ENCODE results near the gene CAMK1D. TPM values are rescaled to one million over a fixed set of nuclear protein-coding genes. Genes with fewer than 3 reads are reported as not detected.

The CAMK1D gene
- total and polyA plus RNA-seq, 2 of the 8 experiments (the other 6 are each of a cell fraction or from before 2014, with no cell fraction given) = 3.5 to 10.6 TPM

DNA sequence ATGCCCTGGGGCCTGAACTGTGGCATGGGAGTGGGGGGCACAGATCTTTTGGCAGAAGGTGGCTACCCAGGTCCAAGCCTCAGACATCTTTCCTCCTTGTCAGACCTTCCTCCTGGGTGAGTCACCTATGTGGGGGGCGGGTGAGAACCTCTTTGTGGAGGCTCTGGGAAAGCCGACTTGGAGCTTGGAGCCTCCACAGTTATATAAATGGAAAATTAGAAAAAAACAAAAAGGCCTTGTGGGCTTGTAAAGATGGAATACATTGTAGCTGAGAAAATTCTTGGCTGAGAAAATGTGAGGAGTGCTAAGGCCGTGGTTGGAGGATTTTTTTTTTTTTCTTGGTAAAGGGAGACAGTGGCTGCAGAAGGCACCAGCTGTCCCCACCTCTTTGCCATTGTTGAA lies 359.7 kb downstream of the CAMK1D start:
- H3K36me3 ChIP-seq (ENCODE audit: control insufficient read depth in 2 of 4, insufficient read depth in 4 of 4, low read length in 3 of 4) = no peaks in the 10 kb centered on the region
- peaks cover 2 to 18% (median 6%) of the 10 kb centered on the region in 4 experiments; a peak in 4 of 7 replicates for H3K4me1 ChIP-seq (replicated peaks in 1 of 4; ENCODE audit: control insufficient read depth in 3 of 4, insufficient read depth in 4 of 4, low read length in 3 of 4)
- WGBS, 2 experiments (ENCODE audit: extremely low coverage in 1 of 2, insufficient coverage in 1 of 2, insufficient read length in 1 of 2, insufficient replicate concordance in 2 of 2, low coverage in 1 of 2, low lambda C conversion rate in 2 of 2, missing lambda C conversion rate in 1 of 2) = 78% methylated on average over 3 of the region's 3 CpGs; no CpG with 5 or more reads in 1 of the 2 experiments
- H2BK12ac ChIP-seq (ENCODE audit: low read depth, low read length) = no peak overlapping the region
- H2BK120ac ChIP-seq (replicated peaks; ENCODE audit: low read depth, low read length) = no peak overlapping the region
- no peak overlapping the region for H3K4me2 ChIP-seq (ENCODE audit: insufficient read depth in 1 of 2, low read depth in 2 of 2, low read length in 2 of 2)
- no peaks in the 10 kb centered on the region for H3K23me2 ChIP-seq (ENCODE audit: low read depth, low read length)
- no peak overlapping the region for H3K23ac ChIP-seq (ENCODE audit: insufficient read length)
- H2BK5ac ChIP-seq (ENCODE audit: low read depth, low read length) = no peak overlapping the region
- no peak overlapping the region for H2BK20ac ChIP-seq (ENCODE audit: low read length)
- POLR2A ChIA-PET (ENCODE audit: partially characterized antibody) = no interaction called here
- FAIRE-seq = no peak
- no peak for DNase-seq (ENCODE audit: low read depth in 1 of 2, low spot score in 2 of 2)
- H4K20me1 ChIP-seq (replicated peaks in 1 of 2; ENCODE audit: control insufficient read depth in 1 of 2, insufficient read depth in 2 of 2, low read length in 2 of 2) = no peaks in the 10 kb centered on the region
- H4K91ac ChIP-seq (replicated peaks; ENCODE audit: insufficient read length, low read length) = no peak overlapping the region
- no peak overlapping the region for H3K18ac ChIP-seq (ENCODE audit: extremely low read depth, low read length)
- no peak overlapping the region for H2AFZ ChIP-seq (ENCODE audit: low read length)
- no peak overlapping the region for H3K56ac ChIP-seq (replicated peaks; ENCODE audit: insufficient read length, low read depth, low read length)
- no peak overlapping the region for H4K5ac ChIP-seq (ENCODE audit: insufficient read length, low read depth, low read length)
- H3K4ac ChIP-seq (replicated peaks; ENCODE audit: insufficient read length, low read depth, low read length) = no peak overlapping the region
- CTCF ChIA-PET (ENCODE audit: partially characterized antibody) = interaction anchor here (0.8 to 5.3 kb wide), 14 partner anchors 9 to 447 kb away, joined by 3 to 62 read pairs (median 4); no protein-coding TSS in a partner anchor
- H2AK5ac ChIP-seq (ENCODE audit: low read depth, low read length) = no peak overlapping the region
- no peak overlapping the region for H2BK15ac ChIP-seq (ENCODE audit: low read length)
- H3K9ac ChIP-seq (replicated peaks in 1 of 4; ENCODE audit: extremely low read depth in 1 of 4, low read depth in 3 of 4, low read length in 3 of 4) = no peak overlapping the region
- no peaks in the 10 kb centered on the region for H3K9me3 ChIP-seq (ENCODE audit: insufficient read depth in 2 of 2, low read depth in 1 of 2, low read length in 1 of 2)
- no peaks in the 10 kb centered on the region for H3K79me2 ChIP-seq (ENCODE audit: control insufficient read depth in 1 of 2, insufficient read depth in 2 of 2, low read length in 2 of 2)
- no peaks in the 10 kb centered on the region for H3K27me3 ChIP-seq (replicated peaks in 1 of 4; ENCODE audit: control insufficient read depth in 3 of 4, extremely low read depth in 1 of 4, insufficient read depth in 3 of 4, low read length in 3 of 4)
- H3K27ac ChIP-seq (ENCODE audit: low read depth, low read length) = no peak overlapping the region
- H3K4me3 ChIP-seq (ENCODE audit: extremely low read depth in 1 of 4, insufficient read depth in 2 of 4, low read depth in 3 of 4, low read length in 4 of 4) = no peak overlapping the region
- no peaks in the 10 kb centered on the region for H3K79me1 ChIP-seq (ENCODE audit: low read depth, low read length)
- no peak overlapping the region for H4K8ac ChIP-seq (ENCODE audit: extremely low read depth, insufficient read depth, low read length)
- H3K14ac ChIP-seq (ENCODE audit: insufficient read length) = no peak overlapping the region
- TF ChIP-seq KDM5A (IDR thresholded peaks at IDR 0.05; ENCODE audit: low read length) = no peak

Data from H1 (cell line).